Measurements from ENCODE around the gene HNRNPL.

Gene HNRNPL

DNA sequence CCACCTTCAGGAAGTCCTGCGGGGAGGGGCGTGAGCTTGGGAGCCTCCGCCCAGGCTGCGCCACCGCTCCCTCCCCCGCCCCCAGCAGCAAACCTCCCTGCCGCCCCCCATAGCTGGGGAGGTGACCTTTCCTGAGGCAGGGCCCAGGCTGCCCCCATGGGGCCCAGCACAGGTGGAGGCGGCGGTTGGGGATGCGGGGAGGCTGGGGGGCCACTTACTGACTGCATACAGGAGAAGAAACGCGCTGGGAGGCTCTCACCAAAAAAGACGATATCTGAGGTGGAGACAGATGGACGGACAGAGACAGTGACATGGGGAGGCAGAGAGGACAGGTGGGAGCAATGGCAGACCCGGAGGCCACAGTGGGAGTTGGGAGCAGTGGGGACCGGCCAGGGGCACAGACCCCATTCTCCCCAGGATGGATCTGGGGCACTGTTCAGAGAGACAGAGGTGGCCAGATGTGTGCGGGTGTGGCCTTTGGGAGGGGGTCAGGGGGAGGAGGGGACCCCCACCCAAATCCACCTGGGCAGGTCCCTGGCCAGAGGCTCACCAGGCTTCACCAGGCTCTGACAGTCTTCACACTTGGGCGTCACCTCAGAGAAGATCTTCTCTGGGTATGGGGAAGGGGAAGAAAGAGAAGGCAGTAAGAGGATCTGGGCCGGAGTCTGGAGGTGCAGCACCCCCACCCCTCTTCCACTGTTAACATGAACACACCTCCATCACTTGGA, 31.3 kb upstream of the HNRNPL start:
- no peak overlapping the region for H3K23ac ChIP-seq (ENCODE audit: low read length)
- no peaks in the 10 kb centered on the region for H3K4me1 ChIP-seq (ENCODE audit: control insufficient read depth, low read depth, low read length)
- no peak overlapping the region for H3K9ac ChIP-seq (ENCODE audit: low read length)
- no peak overlapping the region for H3K4me3 ChIP-seq (ENCODE audit: low read length)
- H3K18ac ChIP-seq (ENCODE audit: low read length) = no peak overlapping the region
- H3K79me1 ChIP-seq (ENCODE audit: low read length) = no peaks in the 10 kb centered on the region
- H3K27me3 ChIP-seq (ENCODE audit: insufficient read depth, low read length, poor library complexity) = no peaks in the 10 kb centered on the region
- no peak overlapping the region for H4K8ac ChIP-seq (ENCODE audit: low read depth, low read length)
- WGBS (ENCODE audit: extremely low coverage, insufficient coverage, low lambda C conversion rate) = no CpG with 5 or more reads among the region's 19 CpGs
- no peak overlapping the region for H4K5ac ChIP-seq (ENCODE audit: low read length)
- H3K27ac ChIP-seq (ENCODE audit: low read depth, low read length) = no peak overlapping the region
- no peak overlapping the region for H2BK120ac ChIP-seq (ENCODE audit: low read depth, low read length)
- no peaks in the 10 kb centered on the region for H3K79me2 ChIP-seq (ENCODE audit: control insufficient read depth, insufficient read depth, low read length)
- H3K36me3 ChIP-seq (ENCODE audit: control insufficient read depth, insufficient read depth, low read length) = no peaks in the 10 kb centered on the region
- no peak overlapping the region for H2BK15ac ChIP-seq (replicated peaks; ENCODE audit: low read depth)
- no peak overlapping the region for H3K4ac ChIP-seq (ENCODE audit: low read depth, low read length)
- DNase-seq = no peak
- H2BK5ac ChIP-seq (ENCODE audit: low read length) = no peak overlapping the region
- H3K56ac ChIP-seq (ENCODE audit: low read length) = no peak overlapping the region
- no peak overlapping the region for H2AK5ac ChIP-seq (ENCODE audit: low read length)
- no peak overlapping the region for H3K4me2 ChIP-seq (ENCODE audit: low read length)

DNA sequence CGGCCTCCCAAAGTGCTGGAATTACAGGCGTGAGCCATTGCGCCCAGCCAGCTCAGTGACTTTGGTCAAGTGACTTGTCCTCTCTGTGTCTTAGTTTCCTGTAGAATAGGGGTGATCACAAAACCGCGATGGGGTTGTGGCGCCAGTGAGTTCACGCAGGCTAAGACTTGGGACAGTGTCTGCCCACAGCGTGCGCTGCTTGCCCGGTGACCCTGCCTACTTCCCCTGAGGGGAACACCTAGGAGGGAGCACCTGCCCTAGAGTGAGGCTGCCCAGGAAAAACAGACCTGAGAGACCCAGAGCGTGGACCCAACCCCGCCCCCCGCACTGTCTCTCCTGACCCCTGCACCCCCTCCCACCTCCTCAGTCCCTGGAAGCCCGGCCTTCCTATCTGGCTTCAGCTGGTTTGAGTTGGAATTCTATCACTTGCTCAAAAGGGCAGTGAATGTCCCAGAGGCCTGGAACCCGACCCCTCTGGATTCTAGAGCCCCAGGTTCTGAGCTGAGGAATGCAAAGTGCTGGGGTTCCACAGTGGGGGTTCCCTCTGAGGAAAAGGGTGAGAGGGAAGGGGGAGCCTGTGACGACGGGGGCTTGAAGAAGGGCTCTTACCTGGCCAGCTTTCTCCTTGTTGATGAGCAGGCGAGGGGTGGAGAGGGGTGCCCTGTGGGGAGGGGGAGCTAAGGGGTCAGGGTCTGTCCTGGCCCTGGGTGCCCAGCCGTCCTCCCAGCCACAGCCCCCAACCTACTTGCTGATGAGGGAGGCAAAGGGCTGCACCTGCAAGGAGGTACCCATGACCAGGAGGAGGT, 30.5 kb upstream of the HNRNPL start:
- Histone ChIP-seq H3K79me1 (ENCODE audit: low read length) (no peaks in the 10 kb centered on the region), H2AK5ac (ENCODE audit: low read length) (no peak overlapping the region), H3K27me3 (ENCODE audit: insufficient read depth, low read length, poor library complexity) (no peaks in the 10 kb centered on the region), H3K23ac (ENCODE audit: low read length) (no peak overlapping the region), H3K27ac (ENCODE audit: low read depth, low read length) (no peak overlapping the region), H3K4me1 (ENCODE audit: control insufficient read depth, low read depth, low read length) (no peaks in the 10 kb centered on the region), H3K56ac (ENCODE audit: low read length) (no peak overlapping the region), H2BK5ac (ENCODE audit: low read length) (no peak overlapping the region), H3K4me3 (ENCODE audit: low read length) (no peak overlapping the region), H2BK15ac (replicated peaks; ENCODE audit: low read depth) (no peak overlapping the region), H4K8ac (ENCODE audit: low read depth, low read length) (no peak overlapping the region), H3K18ac (ENCODE audit: low read length) (no peak overlapping the region), H4K5ac (ENCODE audit: low read length) (no peak overlapping the region), H3K36me3 (ENCODE audit: control insufficient read depth, insufficient read depth, low read length) (no peaks in the 10 kb centered on the region), H3K9ac (ENCODE audit: low read length) (no peak overlapping the region), H3K79me2 (ENCODE audit: control insufficient read depth, insufficient read depth, low read length) (no peaks in the 10 kb centered on the region), H3K4me2 (ENCODE audit: low read length) (no peak overlapping the region), H2BK120ac (ENCODE audit: low read depth, low read length) (no peak overlapping the region), H3K4ac (ENCODE audit: low read depth, low read length) (no peak overlapping the region)
- DNase-seq = no peak
- WGBS (ENCODE audit: extremely low coverage, insufficient coverage, low lambda C conversion rate) = no CpG with 5 or more reads among the region's 19 CpGs

DNA sequence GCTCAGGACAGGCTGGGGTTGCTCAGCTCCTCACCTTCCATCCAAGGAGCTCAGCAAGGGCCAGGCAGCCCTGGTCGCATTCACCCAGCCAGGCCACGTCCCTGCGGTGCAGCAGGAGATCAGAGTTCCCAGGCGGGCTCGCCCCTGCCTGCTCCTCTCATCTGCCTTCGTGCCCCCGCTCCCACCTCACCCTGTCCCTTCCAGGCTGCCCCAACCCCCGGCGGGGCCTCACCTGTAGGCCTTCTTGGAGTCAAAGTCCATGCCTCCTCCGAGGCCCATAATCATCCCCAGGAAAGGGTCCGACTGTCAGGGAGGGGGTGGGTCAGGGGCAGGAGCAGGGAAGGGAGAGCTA, 29.6 kb upstream of the HNRNPL start:
- no CpG with 5 or more reads among the region's 11 CpGs for WGBS (ENCODE audit: extremely low coverage, insufficient coverage, low lambda C conversion rate)
- H3K18ac ChIP-seq (ENCODE audit: low read length) = no peak overlapping the region
- no peak overlapping the region for H2AK5ac ChIP-seq (ENCODE audit: low read length)
- no peak for DNase-seq
- H3K79me1 ChIP-seq (ENCODE audit: low read length) = no peaks in the 10 kb centered on the region
- no peak overlapping the region for H2BK120ac ChIP-seq (ENCODE audit: low read depth, low read length)
- no peak overlapping the region for H3K4ac ChIP-seq (ENCODE audit: low read depth, low read length)
- no peak overlapping the region for H3K4me2 ChIP-seq (ENCODE audit: low read length)
- no peak overlapping the region for H2BK15ac ChIP-seq (replicated peaks; ENCODE audit: low read depth)
- no peak overlapping the region for H3K56ac ChIP-seq (ENCODE audit: low read length)
- no peak overlapping the region for H4K8ac ChIP-seq (ENCODE audit: low read depth, low read length)
- H3K27me3 ChIP-seq (ENCODE audit: insufficient read depth, low read length, poor library complexity) = no peaks in the 10 kb centered on the region
- H3K36me3 ChIP-seq (ENCODE audit: control insufficient read depth, insufficient read depth, low read length) = no peaks in the 10 kb centered on the region
- no peak overlapping the region for H4K5ac ChIP-seq (ENCODE audit: low read length)
- no peaks in the 10 kb centered on the region for H3K79me2 ChIP-seq (ENCODE audit: control insufficient read depth, insufficient read depth, low read length)
- no peak overlapping the region for H3K27ac ChIP-seq (ENCODE audit: low read depth, low read length)
- H3K4me3 ChIP-seq (ENCODE audit: low read length) = no peak overlapping the region
- H3K9ac ChIP-seq (ENCODE audit: low read length) = no peak overlapping the region
- H3K4me1 ChIP-seq (ENCODE audit: control insufficient read depth, low read depth, low read length) = no peaks in the 10 kb centered on the region
- no peak overlapping the region for H3K23ac ChIP-seq (ENCODE audit: low read length)
- no peak overlapping the region for H2BK5ac ChIP-seq (ENCODE audit: low read length)

DNA sequence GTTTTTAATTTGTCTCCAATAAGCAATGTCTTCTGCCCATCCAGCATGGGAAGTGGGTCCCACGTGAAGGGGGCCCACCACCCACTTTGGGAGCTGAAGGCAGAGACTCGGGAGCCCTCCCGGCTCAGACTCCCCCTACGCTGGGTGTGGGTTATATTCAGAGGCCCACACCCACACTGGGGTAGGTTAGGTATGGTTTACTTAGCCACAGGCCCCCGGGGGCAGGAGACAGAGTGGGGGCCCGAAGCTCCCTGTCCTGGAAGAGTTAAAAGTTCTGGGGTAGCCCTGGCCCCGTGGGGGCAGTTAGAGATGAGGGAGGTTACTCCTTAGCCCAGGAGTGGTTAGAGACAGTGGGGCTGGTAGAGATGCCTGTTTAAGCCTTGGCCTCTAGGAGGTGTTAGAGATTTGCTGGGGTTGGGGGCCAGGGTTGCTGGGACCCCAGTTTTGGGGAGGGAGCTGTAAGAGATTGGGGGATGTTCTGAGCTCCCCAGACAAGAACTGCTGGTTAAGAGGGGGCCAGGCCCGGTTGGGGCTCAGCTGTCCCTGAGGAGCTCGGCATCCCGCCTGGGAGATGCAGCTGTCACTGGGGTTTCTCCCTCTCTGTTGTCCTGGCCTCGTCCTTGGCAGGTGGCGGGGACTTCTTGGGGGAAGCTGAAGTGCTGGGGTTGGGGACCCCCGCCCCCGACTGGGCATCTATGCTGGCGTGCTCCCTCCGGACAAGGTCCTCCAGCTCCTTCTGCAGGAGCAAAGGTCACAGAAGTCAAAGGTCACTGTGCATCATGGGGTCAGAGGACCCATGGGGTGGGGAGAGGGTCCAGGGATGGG, 29.0 kb upstream of the HNRNPL start:
- no CpG with 5 or more reads among the region's 16 CpGs for WGBS (ENCODE audit: extremely low coverage, insufficient coverage, low lambda C conversion rate)

DNA sequence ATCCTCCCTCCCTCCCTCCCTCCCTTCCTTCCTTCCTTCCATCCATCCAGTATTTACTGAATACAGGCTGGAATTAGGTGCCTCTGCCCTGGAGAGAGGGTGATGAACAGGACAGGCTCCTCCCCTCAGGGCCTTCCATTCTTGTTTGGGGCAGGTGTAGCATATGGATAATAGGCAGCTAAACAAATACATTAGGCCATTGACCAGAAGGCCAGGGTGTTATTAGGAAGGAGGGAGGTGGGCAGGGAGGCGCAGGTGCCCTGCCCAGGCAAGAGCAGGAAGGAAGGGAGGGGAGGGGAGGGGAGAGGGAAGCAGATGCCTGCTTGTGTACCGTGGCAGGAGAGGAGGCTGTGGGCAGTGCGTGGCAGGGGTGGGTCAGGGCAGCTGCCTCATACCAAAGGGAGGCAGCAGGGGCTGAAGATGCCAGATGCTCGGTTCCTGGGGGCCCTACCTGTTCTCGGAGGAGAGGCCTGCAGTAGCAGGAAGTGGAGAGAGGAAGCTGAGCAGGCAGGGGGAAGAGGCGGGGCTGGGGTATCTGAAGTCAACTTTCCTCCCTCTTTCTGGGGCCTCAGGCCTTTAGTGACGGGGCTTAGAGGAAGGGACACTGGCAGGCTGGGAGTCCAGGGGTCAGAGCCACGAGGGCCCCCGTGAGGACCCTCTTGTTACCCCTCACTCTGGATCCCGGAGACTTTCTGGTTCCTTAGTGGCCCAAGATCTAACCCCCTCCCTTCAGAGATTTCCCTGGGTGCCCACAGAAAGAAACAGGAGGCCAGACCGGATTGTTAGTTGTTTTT, 28.2 kb upstream of the HNRNPL start, which contains the start of gene RINL:
Gene RINL, minus strand, starts transcription at position 495 of the 794 bp plus-strand sequence. CDS start 1,533 bp downstream, outside the sequence.
- H3K9ac ChIP-seq (ENCODE audit: low read length) = peak within 1 kb of the TSS; percentile 48
- no peak within 1 kb of the TSS for H4K8ac ChIP-seq (ENCODE audit: low read depth, low read length)
- no peak within 1 kb of the TSS for H2BK15ac ChIP-seq (replicated peaks; ENCODE audit: low read depth)
- no peaks in the 10 kb centered on the region for H3K36me3 ChIP-seq (ENCODE audit: control insufficient read depth, insufficient read depth, low read length)
- peak within 1 kb of the TSS; percentile 81 for H3K56ac ChIP-seq (ENCODE audit: low read length)
- H2BK5ac ChIP-seq (ENCODE audit: low read length) = no peak within 1 kb of the TSS
- no CpG with 5 or more reads among the region's 11 CpGs for WGBS (ENCODE audit: extremely low coverage, insufficient coverage, low lambda C conversion rate)
- no peak within 1 kb of the TSS for H2BK120ac ChIP-seq (ENCODE audit: low read depth, low read length)
- no peaks in the 10 kb centered on the region for H3K4me1 ChIP-seq (ENCODE audit: control insufficient read depth, low read depth, low read length)
- no peaks in the 10 kb centered on the region for H3K79me2 ChIP-seq (ENCODE audit: control insufficient read depth, insufficient read depth, low read length)
- H3K4me3 ChIP-seq (ENCODE audit: low read length) = no peak within 1 kb of the TSS
- H4K5ac ChIP-seq (ENCODE audit: low read length) = no peak within 1 kb of the TSS
- no peak within 1 kb of the TSS for H3K18ac ChIP-seq (ENCODE audit: low read length)
- H3K27me3 ChIP-seq (ENCODE audit: insufficient read depth, low read length, poor library complexity) = no peaks in the 10 kb centered on the region
- no peak within 1 kb of the TSS for H3K4ac ChIP-seq (ENCODE audit: low read depth, low read length)
- H3K79me1 ChIP-seq (ENCODE audit: low read length) = no peaks in the 10 kb centered on the region
- no peak within 1 kb of the TSS for H2AK5ac ChIP-seq (ENCODE audit: low read length)
- no peak within 1 kb of the TSS for H3K4me2 ChIP-seq (ENCODE audit: low read length)
- no peak within 1 kb of the TSS for H3K23ac ChIP-seq (ENCODE audit: low read length)
- no peak for DNase-seq
- no peak within 1 kb of the TSS for H3K27ac ChIP-seq (ENCODE audit: low read depth, low read length)

More for the DNA sequence above, 29.0 kb upstream of the HNRNPL start:
- no peaks in the 10 kb centered on the region for H3K79me1 ChIP-seq (ENCODE audit: low read length)
- H3K9ac ChIP-seq (ENCODE audit: low read length) = no peak overlapping the region
- H3K4me1 ChIP-seq (ENCODE audit: control insufficient read depth, low read depth, low read length) = no peaks in the 10 kb centered on the region
- no peaks in the 10 kb centered on the region for H3K79me2 ChIP-seq (ENCODE audit: control insufficient read depth, insufficient read depth, low read length)
- H3K27ac ChIP-seq (ENCODE audit: low read depth, low read length) = no peak overlapping the region
- H2AK5ac ChIP-seq (ENCODE audit: low read length) = no peak overlapping the region
- no peak overlapping the region for H3K4me3 ChIP-seq (ENCODE audit: low read length)
- H2BK5ac ChIP-seq (ENCODE audit: low read length) = no peak overlapping the region
- H3K4me2 ChIP-seq (ENCODE audit: low read length) = no peak overlapping the region
- H2BK120ac ChIP-seq (ENCODE audit: low read depth, low read length) = no peak overlapping the region
- H3K4ac ChIP-seq (ENCODE audit: low read depth, low read length) = no peak overlapping the region
- DNase-seq = no peak
- H2BK15ac ChIP-seq (replicated peaks; ENCODE audit: low read depth) = no peak overlapping the region
- H3K27me3 ChIP-seq (ENCODE audit: insufficient read depth, low read length, poor library complexity) = no peaks in the 10 kb centered on the region
- H4K8ac ChIP-seq (ENCODE audit: low read depth, low read length) = no peak overlapping the region
- H3K23ac ChIP-seq (ENCODE audit: low read length) = no peak overlapping the region
- H3K56ac ChIP-seq (ENCODE audit: low read length) = peak overlapping the region; percentile 34
- H4K5ac ChIP-seq (ENCODE audit: low read length) = no peak overlapping the region
- no peaks in the 10 kb centered on the region for H3K36me3 ChIP-seq (ENCODE audit: control insufficient read depth, insufficient read depth, low read length)
- no peak overlapping the region for H3K18ac ChIP-seq (ENCODE audit: low read length)
